Measurements from ENCODE around the gene LLGL1.

DNA sequence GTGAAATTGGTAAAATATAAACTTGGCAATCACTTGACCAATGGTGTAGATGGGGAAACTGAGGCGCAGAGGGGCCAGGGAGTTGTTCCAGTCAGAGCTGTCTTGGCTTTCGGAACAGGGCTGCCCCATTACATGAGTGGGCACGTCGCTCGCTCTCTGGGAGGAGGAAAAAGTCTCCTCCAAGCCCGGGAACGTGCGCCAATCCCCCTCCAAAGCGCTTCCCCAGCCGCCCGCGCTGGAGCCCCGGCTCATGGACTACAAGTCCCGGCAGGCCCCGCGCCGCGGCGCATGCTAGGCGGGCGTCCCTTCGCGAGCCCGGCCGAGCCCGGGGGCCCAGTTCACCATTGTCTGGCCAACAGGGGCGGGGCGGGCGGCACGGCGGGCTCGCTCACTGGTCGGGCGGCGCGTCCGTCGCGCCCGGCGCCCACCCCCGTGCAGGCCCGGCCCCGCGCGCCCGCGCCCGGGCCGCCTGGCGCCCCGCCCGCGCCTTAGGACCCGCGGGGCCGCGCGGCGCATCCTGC lies at the start of gene LLGL1:
- TF ChIP-seq, protein P1, sequence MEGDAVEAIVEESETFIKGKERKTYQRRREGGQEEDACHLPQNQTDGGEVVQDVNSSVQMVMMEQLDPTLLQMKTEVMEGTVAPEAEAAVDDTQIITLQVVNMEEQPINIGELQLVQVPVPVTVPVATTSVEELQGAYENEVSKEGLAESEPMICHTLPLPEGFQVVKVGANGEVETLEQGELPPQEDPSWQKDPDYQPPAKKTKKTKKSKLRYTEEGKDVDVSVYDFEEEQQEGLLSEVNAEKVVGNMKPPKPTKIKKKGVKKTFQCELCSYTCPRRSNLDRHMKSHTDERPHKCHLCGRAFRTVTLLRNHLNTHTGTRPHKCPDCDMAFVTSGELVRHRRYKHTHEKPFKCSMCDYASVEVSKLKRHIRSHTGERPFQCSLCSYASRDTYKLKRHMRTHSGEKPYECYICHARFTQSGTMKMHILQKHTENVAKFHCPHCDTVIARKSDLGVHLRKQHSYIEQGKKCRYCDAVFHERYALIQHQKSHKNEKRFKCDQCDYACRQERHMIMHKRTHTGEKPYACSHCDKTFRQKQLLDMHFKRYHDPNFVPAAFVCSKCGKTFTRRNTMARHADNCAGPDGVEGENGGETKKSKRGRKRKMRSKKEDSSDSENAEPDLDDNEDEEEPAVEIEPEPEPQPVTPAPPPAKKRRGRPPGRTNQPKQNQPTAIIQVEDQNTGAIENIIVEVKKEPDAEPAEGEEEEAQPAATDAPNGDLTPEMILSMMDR (IDR thresholded peaks at IDR 0.05) = no peak
- no peak for TF ChIP-seq POLR2A (IDR thresholded peaks at IDR 0.05)

Measured in body of pancreas (tissue), 4 donors.